HepG2 (cell line): ENCODE results near the gene TYMS. TPM values are rescaled to one million over a fixed set of nuclear protein-coding genes. Genes with fewer than 3 reads are reported as not detected.

Source experiments
- CTCF ChIP-seq: sonication (generic); formaldehyde crosslinking; IDR thresholded peaks from 2 replicates; pipeline ENCODE4 v1.5.0; 2020; ENCODE audit warnings: mild to moderate bottlenecking, missing genetic modification reagents, moderate library complexity
- HIC2 ChIP-seq: sonication (generic); formaldehyde crosslinking; IDR thresholded peaks from 2 replicates; pipeline ENCODE4 v1.9.0; 2022; ENCODE audit warnings: low read depth, missing genetic modification reagents
- IKZF4 ChIP-seq: sonication (generic); formaldehyde crosslinking; IDR thresholded peaks from 2 replicates; pipeline ENCODE4 v1.5.1; 2020; ENCODE audit warnings: borderline replicate concordance, mild to moderate bottlenecking, low read depth, missing genetic modification reagents; ENCODE audit errors: not compliant biosample characterization
- NR2F6 ChIP-seq, 2 experiments: IDR thresholded peaks; 2 replicates each; pipeline ENCODE4 v1.6.1; 2016; ENCODE audit warnings: antibody characterized with exemption in 1 of 2, mild to moderate bottlenecking in 1 of 2
- RAD21 ChIP-seq: fragments of 450-650 bp; formaldehyde crosslinking; IDR thresholded peaks from 2 replicates; pipeline ENCODE4 v1.5.0; 2020; ENCODE audit warnings: mild to moderate bottlenecking
- SMC3 ChIP-seq: IDR thresholded peaks from 2 replicates; pipeline ENCODE4 v1.6.1; 2011; ENCODE audit warnings: low read length, improper control_type of control experiment
- STAG1 ChIP-seq: sonication (generic); formaldehyde crosslinking; IDR thresholded peaks from 2 replicates; pipeline ENCODE4 v1.4.0; 2020; ENCODE audit warnings: missing genetic modification reagents
- TBL1XR1 ChIP-seq: fragments of 150-350 bp; IDR thresholded peaks from 2 replicates; pipeline ENCODE4 v1.6.1; 2014; ENCODE audit warnings: borderline replicate concordance, low read length; ENCODE audit not compliant: partially characterized antibody
- THAP8 ChIP-seq: sonication (generic); formaldehyde crosslinking; IDR thresholded peaks from 2 replicates; pipeline ENCODE4 v1.5.1; 2020; ENCODE audit warnings: missing genetic modification reagents, mild to moderate bottlenecking, borderline replicate concordance
- ZNF256 ChIP-seq: sonication (generic); formaldehyde crosslinking; conservative IDR thresholded peaks from 2 replicates; pipeline ENCODE4 v1.4.0; 2020; ENCODE audit warnings: missing genetic modification reagents
- ZNF496 ChIP-seq: sonication (generic); formaldehyde crosslinking; IDR thresholded peaks from 2 replicates; pipeline ENCODE4 v1.8.1; 2023; ENCODE audit warnings: mild to moderate bottlenecking, moderate library complexity, missing genetic modification reagents; ENCODE audit not compliant: insufficient replicate concordance
- ZNF501 ChIP-seq: sonication (generic); formaldehyde crosslinking; IDR thresholded peaks from 2 replicates; pipeline ENCODE4 v1.5.1; 2020; ENCODE audit warnings: mild to moderate bottlenecking, moderate library complexity, missing genetic modification reagents
- ZNF687 ChIP-seq: sonication (generic); formaldehyde crosslinking; IDR thresholded peaks from 2 replicates; pipeline ENCODE4 v1.5.1; 2020; ENCODE audit warnings: mild to moderate bottlenecking, missing genetic modification reagents, moderate library complexity
- polyA plus RNA-seq, 8 experiments: library from polyadenylated mRNA; depleted of rRNA in 3 of 8; stranded (reverse) in 7 of 8; unstranded in 1 of 8; fragments of >200 nt; fragmentation: Illumina TruSeq in 4 of 8; extraction: Trizol in 4 of 8; gene quantifications; 2 replicates each; pipeline versions ENCODE4 v1.2.1 to v1.2.3, GENCODE V29; 2011 to 2016; ENCODE audit warnings: low read depth in 4 of 8, missing spikeins in 1 of 8, mixed read lengths in 1 of 8; ENCODE audit not compliant: insufficient read depth in 1 of 8
- total RNA-seq, 5 experiments: library from RNA; depleted of rRNA; stranded (reverse); fragments of >200 nt; fragmentation: Illumina TruSeq; extraction: Trizol; gene quantifications; 2 replicates each; pipeline ENCODE4 v1.2.3, GENCODE V29; 2016; ENCODE audit warnings: low read depth in 1 of 5

The TYMS gene
- total and polyA plus RNA-seq, 2 of the 13 experiments (the other 11 are each of a cell fraction or from before 2014, with no cell fraction given): 80.1 to 106 TPM

GRCh38 chr18:666177-666576 lies 8.7 kb downstream of the TYMS start (continued):
- no peak for TF ChIP-seq TBL1XR1
- TF ChIP-seq ZNF687 (CRISPR knock-in tag): 0 out of 2 replicates have a peak, but pooled peaks have one; percentile 12
- TF ChIP-seq IKZF4: no peak
- no peak for TF ChIP-seq ZNF256
- no peak for TF ChIP-seq ZNF501 (CRISPR knock-in tag)
- TF ChIP-seq ZNF496 (CRISPR knock-in tag): no peak
- TF ChIP-seq THAP8 (CRISPR knock-in tag): no peak
- TF ChIP-seq HIC2 (CRISPR knock-in tag): no peak
- TF ChIP-seq RAD21 (CRISPR knock-in tag): peak; percentile 35; the same call in 1 of the 2 replicates
- peak; percentile 61 for TF ChIP-seq STAG1 (CRISPR knock-in tag)
- 0 out of 2 replicates have a peak, but pooled peaks have one; percentile 9 for TF ChIP-seq SMC3
- no peak for TF ChIP-seq NR2F6 (IDR thresholded peaks at IDR 0.05)
- TF ChIP-seq NR2F6 (CRISPR knock-in tag; IDR thresholded peaks at IDR 0.05): no peak
- peak; percentile 63 for TF ChIP-seq CTCF (CRISPR knock-in tag)
- TF ChIP-seq, all 625 proteins: peak for 6
